GM18868 (cell line): ENCODE data around the gene SNX25.

Source experiments
- ATAC-seq: cut with Tn5 transposase; IDR thresholded peaks from one replicate; pipeline ENCODE4 v1.9.1; 2021; ENCODE audit warnings: mild to moderate bottlenecking, moderate library complexity; ENCODE audit not compliant: unreplicated experiment

SNX25 gene

GRCh38 chr4:185257694-185258093, 48.3 kb downstream of the SNX25 start:
- no peak for ATAC-seq

GRCh38 chr4:185258741-185259140, 49.3 kb downstream of the SNX25 start:
- peak; percentile 38 for ATAC-seq

DNA sequence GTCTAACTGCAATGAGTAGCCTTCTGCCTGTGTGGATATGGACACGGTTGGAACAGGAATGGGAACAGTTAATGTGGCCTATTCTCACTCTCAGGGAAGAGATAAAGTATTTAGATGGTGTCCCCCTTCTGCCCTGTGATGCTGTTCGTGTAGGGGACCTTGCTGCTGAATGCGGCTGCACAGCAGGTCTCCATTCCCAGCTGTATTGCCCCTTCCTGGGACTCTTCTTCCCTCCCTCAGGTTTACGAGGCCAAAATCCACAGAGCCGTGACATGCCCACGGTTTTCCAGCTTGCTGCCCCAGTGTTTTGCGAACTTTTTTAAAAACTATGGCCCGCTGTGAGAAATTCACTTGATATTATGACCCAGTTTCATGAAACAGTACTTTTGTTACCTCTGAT, 50.3 kb downstream of the SNX25 start:
- no peak for ATAC-seq

DNA sequence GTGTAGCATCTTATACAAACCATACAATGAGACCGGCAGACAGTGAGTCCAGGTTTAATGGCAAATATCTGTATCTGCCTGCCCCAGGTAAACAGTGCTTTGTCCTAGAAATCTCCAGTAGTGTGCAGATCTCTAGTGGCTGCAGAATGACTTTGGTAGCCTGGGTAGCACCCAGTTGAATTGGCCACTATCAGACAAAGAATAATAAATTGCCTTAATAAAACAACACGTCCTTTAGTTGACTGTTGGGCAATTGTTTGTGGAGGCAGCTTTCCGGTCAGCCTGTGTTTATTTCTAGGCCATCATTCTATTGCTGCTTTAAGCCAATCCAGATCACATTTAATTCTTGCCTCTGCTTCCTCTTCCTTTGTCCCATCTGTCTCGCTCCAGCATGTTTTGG, 52.5 kb downstream of the SNX25 start:
- no peak for ATAC-seq

GRCh38 chr4:185263419-185263818, 54.0 kb downstream of the SNX25 start:
- ATAC-seq: peak; percentile 58

DNA sequence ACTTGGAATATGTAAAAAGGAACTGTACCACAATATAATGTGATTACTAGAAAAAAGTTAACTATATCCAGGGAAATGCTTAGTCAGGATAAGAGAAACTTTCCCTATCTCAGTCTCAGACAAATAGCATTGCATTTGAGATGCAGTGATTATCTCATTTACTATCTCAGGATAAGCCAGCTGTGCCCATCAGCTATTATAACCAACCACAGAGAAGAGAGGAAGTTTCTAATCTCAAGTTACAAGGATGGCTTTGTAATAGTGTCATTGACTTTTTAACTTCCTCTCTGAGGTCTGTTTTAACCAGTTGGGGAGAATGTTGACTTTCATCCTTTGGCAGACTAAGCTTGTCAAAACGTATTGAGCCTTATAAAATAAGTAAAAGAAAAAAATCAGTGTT, 56.5 kb downstream of the SNX25 start:
- peak; percentile 90 for ATAC-seq

DNA sequence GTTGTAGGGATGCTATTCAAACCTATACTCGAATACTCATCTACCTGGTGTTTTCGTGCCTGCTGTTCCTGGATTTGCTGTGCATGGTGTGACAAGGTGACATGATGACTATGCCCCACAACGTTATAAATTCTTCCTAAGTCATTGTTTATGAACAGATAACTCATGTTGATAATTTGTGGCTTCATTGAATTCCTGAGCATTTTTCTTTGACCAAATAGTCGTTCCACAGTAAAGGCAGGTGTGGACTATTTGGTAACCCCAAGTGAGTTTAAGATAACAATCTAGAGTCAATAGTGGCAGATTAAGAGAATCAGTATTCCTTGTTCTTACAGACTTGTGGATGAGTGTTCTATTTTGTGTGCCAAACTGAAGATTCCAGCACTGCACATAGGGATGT, 59.9 kb downstream of the SNX25 start:
- ATAC-seq: no peak

- no peak for ATAC-seq
These were observed 60.6 kb downstream of the SNX25 start for GRCh38 chr4:185270037-185270436.

- ATAC-seq: no peak
These were observed 61.5 kb downstream of the SNX25 start for GRCh38 chr4:185270885-185271284.

DNA sequence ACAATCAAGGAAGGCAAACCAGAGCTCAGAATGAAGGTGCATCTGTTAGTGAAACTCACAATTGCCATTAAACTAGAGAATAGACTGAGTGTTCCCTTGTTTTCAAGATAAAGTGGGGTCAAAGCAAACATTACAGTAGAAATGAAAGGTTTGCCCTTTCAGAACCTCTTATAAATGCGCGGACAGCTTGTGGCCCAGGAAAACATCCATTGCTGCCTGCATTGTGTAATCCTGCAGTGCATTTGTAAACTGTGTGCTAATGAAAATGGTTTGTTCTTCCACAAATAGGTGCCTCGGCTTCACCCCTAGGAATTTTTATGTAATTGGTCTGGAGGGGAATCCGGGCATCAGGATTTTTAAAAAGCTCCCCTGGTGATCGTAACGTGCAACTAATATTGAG, 62.8 kb downstream of the SNX25 start:
- no peak for ATAC-seq

DNA sequence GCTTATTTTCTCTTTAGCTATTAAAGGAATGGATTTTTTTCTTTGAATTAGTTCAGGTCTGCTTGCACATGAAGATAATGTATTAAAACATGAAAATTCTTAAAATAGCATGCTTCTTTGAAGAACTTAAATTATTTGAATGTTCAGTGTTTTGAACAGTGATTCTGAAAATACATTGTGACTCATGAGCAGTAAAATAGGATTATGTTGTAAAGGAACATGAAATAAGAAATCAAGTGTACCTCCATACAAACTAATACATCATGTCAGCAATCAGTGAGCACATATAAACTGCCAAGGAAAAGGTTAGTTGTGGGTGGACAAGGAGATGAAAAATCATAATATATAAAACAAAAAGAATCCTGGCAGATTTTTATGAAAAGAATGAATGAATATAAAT, 66.1 kb downstream of the SNX25 start:
- ATAC-seq: no peak

DNA sequence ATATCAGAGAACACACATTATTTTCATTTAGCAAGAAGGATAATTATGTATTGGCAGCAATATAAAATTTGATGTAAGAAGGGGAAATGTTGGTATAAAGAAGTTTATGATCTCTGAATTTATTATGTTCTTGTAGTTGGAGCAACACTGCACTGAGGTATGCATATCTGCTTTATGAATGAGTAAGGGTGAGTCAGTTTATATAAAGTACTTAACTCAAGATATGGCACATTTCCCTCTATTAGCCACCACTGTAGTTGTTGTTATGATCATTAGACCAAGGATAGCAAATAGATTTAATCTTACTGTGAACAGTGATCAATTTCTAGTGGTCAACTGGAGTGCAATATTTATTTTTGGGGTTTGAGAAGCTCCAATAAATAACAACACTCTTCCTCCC, 66.6 kb downstream of the SNX25 start:
- ATAC-seq: no peak

DNA sequence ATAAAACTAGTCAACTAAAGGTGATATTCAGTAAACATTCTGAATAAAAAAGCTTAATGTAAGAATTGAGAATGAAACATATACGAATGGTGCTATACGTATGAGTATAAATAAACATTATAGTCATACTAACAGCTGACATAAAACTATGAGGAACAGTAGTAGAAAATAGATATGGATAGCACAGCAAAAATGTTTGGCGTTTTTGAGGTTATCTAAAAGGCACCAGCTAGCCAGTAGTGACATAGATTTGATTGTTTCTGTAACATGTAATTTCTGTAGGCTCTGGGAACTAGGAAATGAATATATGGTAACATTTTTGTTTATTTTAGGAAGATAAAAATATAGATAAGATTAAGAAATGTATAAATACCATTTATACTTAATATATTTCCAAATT, 69.3 kb downstream of the SNX25 start:
- no peak for ATAC-seq

DNA sequence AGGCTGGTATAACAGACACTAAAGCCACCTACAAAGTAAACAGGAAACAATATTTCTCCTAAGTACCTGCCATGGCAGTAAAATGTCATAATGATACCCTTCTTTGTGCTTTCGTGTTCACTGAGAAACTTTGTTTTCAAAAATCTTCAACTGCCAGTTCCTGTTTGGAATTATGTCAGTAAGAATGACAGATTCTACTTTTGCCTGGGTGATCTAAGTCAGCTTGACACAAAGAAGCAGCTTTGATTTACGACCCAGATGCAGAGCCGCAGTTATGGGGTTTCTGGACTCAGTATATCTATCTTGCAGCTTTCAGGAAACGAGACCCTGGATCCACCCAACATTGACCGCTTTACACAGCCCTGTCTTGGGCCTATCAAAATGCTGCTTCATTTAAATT, 71.2 kb downstream of the SNX25 start:
- ATAC-seq: peak; percentile 37

DNA sequence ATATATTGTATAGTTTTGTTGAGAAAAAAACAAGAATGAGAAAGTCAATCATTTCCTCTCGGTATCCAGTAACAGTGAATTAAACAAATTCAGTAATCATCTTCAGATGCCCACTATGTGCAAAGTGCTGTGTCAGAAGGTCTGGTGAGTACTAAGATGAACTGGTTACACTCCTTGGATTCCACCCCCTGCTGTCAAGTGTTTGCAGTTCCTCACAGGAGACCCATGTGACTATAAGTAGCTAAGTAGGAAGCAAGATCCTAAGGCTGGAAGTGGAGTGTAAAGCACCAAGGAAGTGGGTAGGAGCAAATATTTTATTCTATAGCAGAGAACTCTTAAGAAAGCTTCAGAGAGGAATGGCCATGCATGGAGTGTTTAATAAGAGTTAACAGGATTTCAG, 73.6 kb downstream of the SNX25 start:
- ATAC-seq: no peak

- ATAC-seq: no peak
These were observed 74.3 kb downstream of the SNX25 start for GRCh38 chr4:185283723-185284122.

DNA sequence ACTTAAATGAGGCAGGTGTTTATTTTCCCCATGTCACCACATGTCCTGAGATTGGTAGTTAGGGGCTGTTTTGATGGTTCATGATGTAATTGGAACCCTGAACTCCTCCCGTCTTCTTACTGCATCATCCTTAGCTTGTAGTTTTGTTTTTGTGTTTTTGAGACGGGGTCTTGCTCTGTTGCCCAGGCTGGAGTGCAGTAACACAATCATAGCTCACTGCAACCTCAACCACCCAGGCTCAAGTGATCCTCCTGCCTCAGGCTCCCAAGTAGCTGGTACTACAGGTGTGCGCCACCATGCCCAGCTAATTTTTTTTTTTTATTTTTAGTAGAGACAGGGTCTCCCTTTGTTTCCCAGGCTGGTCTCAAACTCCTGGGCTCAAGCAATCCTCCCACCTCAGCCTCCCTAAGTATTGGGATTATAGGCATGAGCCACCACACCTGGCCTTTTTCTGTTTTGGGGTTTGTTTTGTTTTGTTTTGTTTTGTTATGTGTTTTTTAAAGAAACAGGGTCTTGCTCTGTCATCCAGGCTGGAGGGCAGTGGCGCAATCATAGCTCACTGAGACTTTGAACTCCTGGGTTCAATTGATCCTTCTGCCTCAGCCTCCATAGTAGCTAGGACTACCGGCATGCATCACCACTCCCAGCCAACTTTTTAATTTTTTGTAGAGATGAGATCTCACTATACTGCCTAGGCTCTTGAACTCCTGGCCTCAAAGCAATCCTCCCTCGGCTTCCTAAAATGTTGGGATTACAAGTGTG, 76.4 kb downstream of the SNX25 start:
- no peak for ATAC-seq

- no peak for ATAC-seq
These were observed 77.2 kb downstream of the SNX25 start for GRCh38 chr4:185286571-185286970.

DNA sequence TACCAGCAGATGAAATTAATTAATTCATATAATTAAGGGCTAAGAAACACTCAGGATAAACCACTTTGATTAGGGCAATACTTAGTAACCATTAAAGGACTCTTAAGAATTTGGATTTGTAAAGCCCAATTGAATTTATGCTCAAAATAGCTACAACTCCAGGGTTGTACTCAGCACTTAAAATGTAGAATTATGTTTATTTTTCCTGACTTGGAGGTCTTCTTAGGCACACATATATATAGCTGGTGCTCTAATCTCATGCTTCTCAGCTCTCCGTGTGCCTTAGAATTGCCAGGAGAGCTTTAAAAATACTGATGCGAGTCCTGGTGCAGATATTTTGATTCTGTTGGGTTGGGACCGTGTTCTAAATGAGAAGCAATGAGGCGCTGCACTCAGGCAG, 77.6 kb downstream of the SNX25 start:
- no peak for ATAC-seq

- ATAC-seq: no peak
These were observed 80.7 kb downstream of the SNX25 start for GRCh38 chr4:185290018-185290607.

DNA sequence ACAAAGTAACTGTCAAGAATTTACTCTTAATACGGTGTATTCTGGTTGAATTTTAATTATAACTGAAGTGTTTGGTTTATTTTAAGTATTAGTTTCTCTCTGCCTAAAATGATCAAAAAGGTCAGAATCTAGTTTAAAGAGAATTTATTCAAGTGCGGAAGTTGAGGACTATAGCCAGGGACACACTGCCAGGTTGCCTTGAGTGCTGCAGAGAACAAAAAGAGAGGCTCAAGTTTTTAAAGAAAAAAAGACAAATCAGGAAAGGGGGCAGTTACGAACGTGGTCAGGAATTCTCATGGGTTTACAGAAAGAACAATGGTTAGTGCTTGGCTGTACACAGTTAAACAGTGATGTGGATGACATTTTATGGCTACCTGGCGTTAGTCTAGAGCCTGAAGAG, 81.3 kb downstream of the SNX25 start:
- no peak for ATAC-seq

DNA sequence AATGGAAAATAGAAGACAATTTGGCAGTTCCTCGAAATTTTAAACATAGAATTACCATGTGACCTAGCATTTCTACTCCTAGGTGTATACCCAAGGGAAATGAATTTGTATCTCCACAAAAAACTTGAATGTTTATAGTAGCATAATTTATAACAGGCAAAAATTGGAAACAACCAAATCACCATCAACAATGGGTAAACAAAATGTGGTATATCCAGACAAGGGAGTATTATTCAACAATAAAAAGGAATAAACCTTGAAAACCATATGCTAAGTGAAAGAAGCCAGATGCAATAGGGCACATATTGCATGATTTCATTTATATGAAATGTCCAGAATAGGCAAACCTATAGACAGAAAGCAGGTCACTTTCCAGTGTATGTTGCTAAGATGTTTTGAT, 83.8 kb downstream of the SNX25 start:
- no peak for ATAC-seq
